Activated naive CD8-positive, alpha-beta T cell treated with anti-CD3 and anti-CD28 coated beads, Interleukin-2, amount 50 U/mL, for 24 hours (primary cell): ENCODE measurements around the gene SLC12A8.
A peak's percentile ranks its signal among the peaks of the same experiment; 100 is the strongest.

Experiments used
- ATAC-seq: fragments of 150-1000 bp; cut with Tn5 transposase; one replicate; pipeline ENCODE4 v1.10.0; 2021
- DNase-seq: peaks from one replicate; pipeline ENCODE4 v3.0.0; 2021
- H3K27ac Mint-ChIP-seq: one replicate; pipeline ENCODE4 v1.8.0; 2021; ENCODE audit warnings: mild to moderate bottlenecking, mixed read lengths
- H3K27me3 Mint-ChIP-seq: one replicate; pipeline ENCODE4 v1.8.0; 2021; ENCODE audit warnings: mixed read lengths
- H3K36me3 Mint-ChIP-seq: one replicate; pipeline ENCODE4 v1.8.0; 2021; ENCODE audit warnings: low read depth, mixed read lengths
- H3K4me1 Mint-ChIP-seq: one replicate; pipeline ENCODE4 v1.8.0; 2021; ENCODE audit warnings: mixed read lengths
- H3K4me3 Mint-ChIP-seq: one replicate; pipeline ENCODE4 v1.8.0; 2021; ENCODE audit warnings: mild to moderate bottlenecking, moderate library complexity, mixed read lengths
- H3K9me3 Mint-ChIP-seq: one replicate; pipeline ENCODE4 v1.8.0; 2021; ENCODE audit warnings: mixed read lengths

Gene SLC12A8

GRCh38 chr3:125145751-125146475 is 66.6 kb downstream of the SLC12A8 start:
- Mint-ChIP-seq H3K36me3 (no peaks in the 10 kb centered on the region), H3K4me3 (no peak overlapping the region), H3K27me3 (peaks cover 32% of the 10 kb centered on the region), H3K9me3 (no peaks in the 10 kb centered on the region), H3K4me1 (peaks cover 37% of the 10 kb centered on the region), H3K27ac (no peak overlapping the region)
- DNase-seq (no peak), ATAC-seq (no peak)

- peaks cover 4% of the 10 kb centered on the region for H3K36me3 Mint-ChIP-seq
- H3K4me1 Mint-ChIP-seq = peaks cover 48% of the 10 kb centered on the region
- no peak overlapping the region for H3K27ac Mint-ChIP-seq
- peaks cover 37% of the 10 kb centered on the region for H3K27me3 Mint-ChIP-seq
- H3K9me3 Mint-ChIP-seq = peaks cover 3% of the 10 kb centered on the region
- no peak for DNase-seq
- ATAC-seq = no peak
- no peak overlapping the region for H3K4me3 Mint-ChIP-seq
Measured at GRCh38 chr3:125144653-125145314, 67.8 kb downstream of the SLC12A8 start.

DNA sequence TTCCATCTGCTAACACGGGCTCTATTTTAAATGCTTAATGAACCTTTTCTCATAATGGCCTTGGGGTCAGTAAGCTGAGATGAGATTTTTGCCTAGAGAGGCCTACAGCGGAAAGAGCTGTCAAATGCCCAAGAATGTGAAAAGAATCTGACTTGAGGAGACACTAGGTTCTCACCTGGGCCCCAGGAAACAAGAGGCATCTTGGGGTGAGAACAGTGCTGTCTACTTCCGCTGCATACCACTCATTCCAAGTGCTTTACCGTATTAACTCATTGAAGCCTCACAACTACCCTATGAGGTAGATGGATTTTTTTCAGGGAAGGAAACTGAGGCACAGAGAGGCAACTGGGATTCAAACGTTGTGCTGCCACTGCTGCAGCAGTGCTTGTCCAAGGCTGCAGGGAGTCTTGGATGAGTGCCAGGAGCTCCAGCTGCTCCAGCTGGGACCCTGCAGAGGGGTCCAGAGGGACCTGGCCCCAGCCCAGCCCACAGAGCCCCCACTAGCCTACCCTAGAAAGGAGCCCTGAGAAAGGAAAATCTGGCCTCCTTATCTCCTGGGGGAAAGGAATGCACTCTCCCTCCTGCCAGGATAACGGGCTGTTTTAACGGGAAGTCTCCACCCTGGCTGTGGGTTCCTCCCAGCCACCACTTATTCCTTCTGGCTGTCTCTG is 68.4 kb downstream of the SLC12A8 start:
- Mint-ChIP-seq H3K4me1 (peaks cover 47% of the 10 kb centered on the region), H3K4me3 (no peak overlapping the region), H3K27ac (no peak overlapping the region), H3K27me3 (peaks cover 39% of the 10 kb centered on the region), H3K9me3 (peaks cover 3% of the 10 kb centered on the region), H3K36me3 (peaks cover 4% of the 10 kb centered on the region)
- no peak for ATAC-seq
- DNase-seq = no peak

GRCh38 chr3:125143538-125143937 is 69.0 kb downstream of the SLC12A8 start:
- peaks cover 41% of the 10 kb centered on the region for H3K27me3 Mint-ChIP-seq
- DNase-seq (no peak), ATAC-seq (no peak)
- H3K4me1 Mint-ChIP-seq = peaks cover 42% of the 10 kb centered on the region
- peaks cover 4% of the 10 kb centered on the region for H3K36me3 Mint-ChIP-seq
- peaks cover 3% of the 10 kb centered on the region for H3K9me3 Mint-ChIP-seq
- no peak overlapping the region for H3K27ac Mint-ChIP-seq
- H3K4me3 Mint-ChIP-seq = no peak overlapping the region

DNA sequence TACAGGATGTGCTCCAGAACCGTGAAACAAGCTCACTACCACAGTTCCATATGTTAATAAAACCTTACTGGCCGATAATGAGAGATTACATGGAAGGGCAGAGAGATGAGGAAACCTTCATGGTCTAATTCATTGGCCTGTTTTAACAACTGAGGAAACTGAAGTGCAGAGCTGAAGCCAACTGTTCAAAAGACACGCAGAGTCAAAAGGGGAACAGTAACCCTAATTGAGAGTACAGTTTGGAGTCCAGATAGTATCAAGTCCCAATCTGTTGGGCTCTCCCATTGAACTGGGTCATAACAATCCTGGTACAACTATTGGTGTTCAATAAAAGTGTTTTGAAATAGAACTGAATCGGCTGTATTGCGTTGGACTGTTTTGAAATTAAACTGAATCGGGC is 69.6 kb downstream of the SLC12A8 start:
- Mint-ChIP-seq H3K36me3 (peaks cover 4% of the 10 kb centered on the region), H3K27ac (no peak overlapping the region), H3K9me3 (peaks cover 3% of the 10 kb centered on the region), H3K27me3 (peaks cover 41% of the 10 kb centered on the region), H3K4me1 (peaks cover 39% of the 10 kb centered on the region), H3K4me3 (peak overlapping the region; percentile 6)
- DNase-seq = no peak
- ATAC-seq = no peak

DNA sequence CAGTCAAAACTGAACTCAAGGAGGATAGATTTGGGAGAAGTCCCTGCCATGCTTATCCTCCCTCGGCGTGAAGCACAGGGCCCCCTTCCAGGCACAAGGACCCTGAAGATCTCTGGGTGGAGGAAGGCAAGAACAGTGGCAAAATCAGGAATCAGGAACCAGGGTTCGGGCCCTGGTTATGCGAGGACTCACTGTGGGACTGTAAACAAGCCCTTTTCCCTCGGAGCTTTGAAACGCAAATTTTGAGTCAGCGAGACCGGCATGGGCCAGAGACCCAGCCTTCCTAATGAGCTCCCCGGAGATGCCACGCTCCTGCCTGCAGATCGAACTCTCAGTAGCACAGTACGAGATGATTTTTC is 70.1 kb downstream of the SLC12A8 start:
- no peak for ATAC-seq
- Mint-ChIP-seq H3K36me3 (peaks cover 4% of the 10 kb centered on the region), H3K27me3 (peaks cover 45% of the 10 kb centered on the region), H3K9me3 (peaks cover 3% of the 10 kb centered on the region), H3K4me3 (peak overlapping the region; percentile 6), H3K27ac (peak overlapping the region; percentile 84), H3K4me1 (peaks cover 42% of the 10 kb centered on the region)
- DNase-seq = no peak

- H3K4me1 Mint-ChIP-seq = peaks cover 41% of the 10 kb centered on the region
Measured at GRCh38 chr3:125141596-125142419, 70.7 kb downstream of the SLC12A8 start.

GRCh38 chr3:125140818-125141595 is 71.5 kb downstream of the SLC12A8 start:
- H3K36me3 Mint-ChIP-seq = peaks cover 4% of the 10 kb centered on the region
- DNase-seq = no peak
- peak overlapping the region; percentile 84 for H3K27ac Mint-ChIP-seq
- H3K27me3 Mint-ChIP-seq = peaks cover 46% of the 10 kb centered on the region
- H3K9me3 Mint-ChIP-seq = peaks cover 3% of the 10 kb centered on the region
- peak; percentile 26 for ATAC-seq
- peak overlapping the region; percentile 60 for H3K4me3 Mint-ChIP-seq
- H3K4me1 Mint-ChIP-seq = peaks cover 47% of the 10 kb centered on the region

More at GRCh38 chr3:125141596-125142419, 70.7 kb downstream of the SLC12A8 start:
- Mint-ChIP-seq H3K27me3 (peaks cover 44% of the 10 kb centered on the region), H3K27ac (peak overlapping the region; percentile 84), H3K36me3 (peaks cover 4% of the 10 kb centered on the region), H3K9me3 (peaks cover 3% of the 10 kb centered on the region), H3K4me3 (peak overlapping the region; percentile 60)
- ATAC-seq (peak; percentile 84), DNase-seq (peak; percentile 78)

DNA sequence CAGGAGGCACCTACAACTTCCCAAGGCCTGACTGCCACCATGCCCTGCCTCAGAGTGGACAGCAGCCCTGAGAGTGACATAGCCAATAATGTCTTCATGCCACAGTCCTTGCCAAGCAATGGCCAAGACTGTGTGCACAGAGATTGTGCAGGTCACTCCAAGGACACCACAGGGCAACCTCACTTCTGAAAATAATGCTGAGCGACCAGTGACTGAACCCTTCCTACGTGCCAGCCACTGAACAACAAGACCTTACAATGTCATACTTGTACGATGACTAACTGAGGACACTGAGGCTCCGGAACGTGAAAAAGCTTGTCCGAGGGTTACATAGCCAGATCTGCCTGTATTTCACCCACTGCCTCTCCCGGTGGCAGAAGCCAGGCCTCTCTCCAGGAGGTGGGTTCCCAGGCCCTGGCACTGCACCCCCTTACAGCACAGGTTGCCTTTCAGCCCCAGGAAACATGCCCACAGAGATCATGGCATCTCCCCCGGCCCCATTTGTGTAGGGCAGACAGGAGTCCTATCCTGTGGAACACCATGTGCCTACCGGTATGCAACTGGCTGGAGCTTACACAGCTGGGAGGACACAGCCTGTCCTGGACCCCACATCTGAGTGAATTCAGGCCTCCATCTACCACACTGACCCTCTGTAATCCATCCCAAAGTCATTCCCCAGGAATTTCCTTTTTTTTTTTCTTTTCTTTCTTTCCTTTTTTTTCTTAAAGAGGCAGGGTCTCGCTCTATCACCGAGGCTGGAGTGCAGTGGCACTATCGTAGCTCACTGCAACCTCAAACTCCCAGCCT is 72.3 kb downstream of the SLC12A8 start:
- H3K27ac Mint-ChIP-seq = peak overlapping the region; percentile 84
- H3K4me1 Mint-ChIP-seq = peaks cover 47% of the 10 kb centered on the region
- peaks cover 3% of the 10 kb centered on the region for H3K9me3 Mint-ChIP-seq
- DNase-seq (no peak), ATAC-seq (no peak)
- H3K4me3 Mint-ChIP-seq = no peak overlapping the region
- H3K36me3 Mint-ChIP-seq = peaks cover 4% of the 10 kb centered on the region
- peaks cover 51% of the 10 kb centered on the region for H3K27me3 Mint-ChIP-seq

DNA sequence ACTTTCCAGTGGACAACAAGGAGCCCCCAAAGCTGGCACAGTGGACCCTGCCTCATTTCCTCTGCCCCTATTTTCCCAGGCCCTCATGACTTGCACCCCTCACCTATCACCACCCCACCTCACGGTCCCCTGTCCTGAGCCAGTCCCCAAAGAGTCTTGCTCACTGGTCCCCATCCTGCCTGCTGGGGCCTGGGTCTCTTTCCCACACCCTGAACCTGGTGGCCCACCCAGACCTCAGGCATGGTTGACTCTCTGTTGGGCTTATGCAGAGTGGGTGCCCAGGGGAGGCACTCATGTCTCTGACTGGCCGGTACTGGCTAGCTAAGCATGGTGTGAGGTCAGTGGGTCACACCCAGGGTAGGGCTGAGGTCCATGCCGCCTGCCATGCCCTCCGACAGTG is 73.2 kb downstream of the SLC12A8 start:
- Mint-ChIP-seq H3K4me1 (peaks cover 47% of the 10 kb centered on the region), H3K36me3 (peaks cover 4% of the 10 kb centered on the region), H3K4me3 (no peak overlapping the region), H3K27me3 (peaks cover 46% of the 10 kb centered on the region), H3K9me3 (peaks cover 3% of the 10 kb centered on the region), H3K27ac (no peak overlapping the region)
- no peak for ATAC-seq
- DNase-seq = no peak

DNA sequence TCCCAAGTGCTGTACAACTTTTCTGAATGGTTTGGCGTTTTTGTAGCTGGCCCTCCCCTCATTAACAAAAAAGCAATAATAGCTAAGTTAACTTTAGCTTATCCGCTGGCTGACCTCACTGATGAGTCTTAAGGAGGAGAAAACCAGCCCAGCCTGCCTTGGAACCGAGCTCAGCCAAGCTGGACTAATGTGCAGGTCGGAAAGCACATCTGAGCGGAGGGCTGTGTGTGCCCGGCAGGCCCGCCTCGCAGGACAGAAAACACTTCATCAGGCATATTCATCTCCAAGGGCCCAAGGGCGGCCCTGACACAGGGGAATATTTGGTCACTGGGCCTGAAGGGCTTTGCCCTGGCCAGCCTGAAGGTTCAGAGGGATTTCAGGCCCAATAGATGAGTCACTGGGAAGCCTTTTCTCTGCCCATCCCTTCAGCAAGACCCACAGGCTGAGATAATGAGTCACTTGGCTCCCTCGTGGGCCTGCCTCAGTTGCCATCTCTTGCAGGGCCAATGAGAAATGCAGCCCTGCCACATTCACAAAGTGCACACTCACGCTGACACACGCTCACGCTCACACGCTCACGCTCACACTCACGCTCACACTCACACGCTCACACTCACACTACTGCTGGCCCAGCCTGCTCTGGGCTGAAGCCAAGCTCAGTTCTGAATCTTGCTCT is 75.1 kb downstream of the SLC12A8 start:
- H3K4me3 Mint-ChIP-seq = no peak overlapping the region
- no peak overlapping the region for H3K27ac Mint-ChIP-seq
- ATAC-seq (no peak), DNase-seq (no peak)
- H3K4me1 Mint-ChIP-seq = peaks cover 45% of the 10 kb centered on the region
- H3K27me3 Mint-ChIP-seq = peaks cover 37% of the 10 kb centered on the region
- peaks cover 4% of the 10 kb centered on the region for H3K36me3 Mint-ChIP-seq
- peaks cover 3% of the 10 kb centered on the region for H3K9me3 Mint-ChIP-seq

DNA sequence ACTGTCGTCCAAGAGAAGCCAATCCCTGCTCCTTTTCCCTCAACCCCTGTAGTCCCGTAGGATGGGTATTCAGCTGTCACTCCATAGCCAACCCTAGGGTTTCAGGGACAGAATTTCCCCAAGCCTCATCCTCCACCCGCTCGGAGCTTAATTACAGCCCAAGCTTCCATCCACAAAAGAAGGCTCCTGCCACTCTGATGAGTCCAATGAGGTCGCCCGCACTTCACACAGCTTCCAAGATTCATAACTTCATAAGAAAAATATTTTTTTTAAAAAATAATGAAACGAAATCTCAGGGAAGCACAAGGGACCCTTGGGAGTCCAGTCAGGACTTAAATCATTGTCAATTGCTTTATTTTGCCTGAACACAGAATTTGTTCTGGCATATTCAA is 75.6 kb downstream of the SLC12A8 start:
- Mint-ChIP-seq H3K27ac (no peak overlapping the region), H3K27me3 (peaks cover 36% of the 10 kb centered on the region), H3K36me3 (peaks cover 4% of the 10 kb centered on the region), H3K9me3 (peaks cover 3% of the 10 kb centered on the region), H3K4me1 (peaks cover 40% of the 10 kb centered on the region), H3K4me3 (no peak overlapping the region)
- ATAC-seq (no peak), DNase-seq (no peak)

GRCh38 chr3:125136515-125136914 is 76.0 kb downstream of the SLC12A8 start:
- no peak for ATAC-seq
- H3K4me3 Mint-ChIP-seq = no peak overlapping the region
- peaks cover 36% of the 10 kb centered on the region for H3K27me3 Mint-ChIP-seq
- H3K4me1 Mint-ChIP-seq = peaks cover 35% of the 10 kb centered on the region
- H3K36me3 Mint-ChIP-seq = peaks cover 4% of the 10 kb centered on the region
- no peak for DNase-seq
- no peak overlapping the region for H3K27ac Mint-ChIP-seq
- H3K9me3 Mint-ChIP-seq = peaks cover 3% of the 10 kb centered on the region
